ENCODE data around the gene R3HDM2.

GRCh38 chr12:57325395-57325794 lies 105.4 kb downstream of the R3HDM2 start:
- TF ChIP-seq CTCF (IDR thresholded peaks at IDR 0.05; ENCODE audit: poor library complexity, severe bottlenecking) (no peak), REST (IDR thresholded peaks at IDR 0.05; ENCODE audit: borderline replicate concordance) (no peak), TAF1 (IDR thresholded peaks at IDR 0.05; ENCODE audit: low read depth) (no peak)

Data from neural cell (in vitro differentiated cells).